PFSK-1 (cell line): ENCODE data around the gene SLAMF7.

Experiments
- POLR2AphosphoS5 ChIP-seq: IDR thresholded peaks from 2 replicates; pipeline ENCODE4 v1.6.1; 2012; ENCODE audit warnings: low read depth, mild to moderate bottlenecking, control low read depth, low read length, moderate library complexity
- REST ChIP-seq, 2 experiments: IDR thresholded peaks; 2 replicates each; pipeline versions ENCODE4 v1.6.1 to v1.8.0; 2011 to 2012; ENCODE audit warnings: low read depth in 2 of 2, low read length in 2 of 2, control low read depth in 1 of 2, inconsistent platforms in 1 of 2, mild to moderate bottlenecking in 1 of 2, moderate library complexity in 1 of 2; ENCODE audit not compliant: insufficient read depth in 1 of 2
- TAF1 ChIP-seq: IDR thresholded peaks from 2 replicates; pipeline ENCODE4 v1.6.1; 2012; ENCODE audit warnings: low read length, control low read depth, borderline replicate concordance; ENCODE audit not compliant: insufficient read depth

- TF ChIP-seq POLR2AphosphoS5 (no peak), REST (IDR thresholded peaks at IDR 0.05; ENCODE audit: insufficient read depth in 1 of 2, low read depth in 2 of 2, low read length in 2 of 2) (no peak), TAF1 (no peak)
Observed at GRCh38 chr1:160744852-160745520, 5.9 kb downstream of the SLAMF7 start.
